GM18498 (cell line): ENCODE results near the gene NRG2.

ENCODE experiments used
- ATAC-seq: cut with Tn5 transposase; IDR thresholded peaks from one replicate; pipeline ENCODE4 v1.9.1; 2021; ENCODE audit warnings: mild to moderate bottlenecking, moderate library complexity; ENCODE audit not compliant: unreplicated experiment

NRG2 gene

DNA sequence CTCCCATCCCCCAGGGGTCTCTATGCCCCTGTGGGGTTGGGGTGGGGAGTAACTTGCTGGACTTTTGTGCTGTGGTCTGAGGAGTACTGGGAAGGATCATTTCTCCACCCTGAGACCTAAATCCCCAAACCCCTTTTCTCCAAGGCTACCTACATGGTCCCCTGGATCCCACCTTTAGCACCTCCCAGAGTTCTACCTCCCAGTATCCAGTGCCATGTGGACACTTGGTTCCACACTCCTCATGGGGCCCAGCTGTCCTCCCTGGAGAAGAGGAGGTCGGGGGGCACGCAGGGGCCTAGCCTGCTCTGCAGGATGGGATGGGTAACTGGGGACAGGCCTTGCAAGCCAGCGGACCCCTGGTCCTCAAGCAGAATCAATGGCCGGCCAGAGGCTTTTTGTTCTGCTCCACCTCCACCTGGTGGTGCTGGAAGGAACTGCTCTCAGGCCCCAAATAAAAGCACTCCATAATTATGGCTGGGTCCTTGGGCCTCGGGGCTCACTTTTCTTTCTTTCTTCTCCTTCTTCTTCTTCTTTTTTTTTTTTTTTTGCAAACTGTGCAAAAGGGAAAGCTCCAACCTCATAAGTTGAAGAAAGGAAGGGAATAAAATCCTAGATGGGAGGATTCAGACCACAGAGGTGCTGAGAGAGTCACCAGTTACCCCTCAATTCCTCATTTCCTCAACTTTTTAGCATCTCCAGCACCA, 179.1 kb downstream of the NRG2 start:
- peak; percentile 62 for ATAC-seq

DNA sequence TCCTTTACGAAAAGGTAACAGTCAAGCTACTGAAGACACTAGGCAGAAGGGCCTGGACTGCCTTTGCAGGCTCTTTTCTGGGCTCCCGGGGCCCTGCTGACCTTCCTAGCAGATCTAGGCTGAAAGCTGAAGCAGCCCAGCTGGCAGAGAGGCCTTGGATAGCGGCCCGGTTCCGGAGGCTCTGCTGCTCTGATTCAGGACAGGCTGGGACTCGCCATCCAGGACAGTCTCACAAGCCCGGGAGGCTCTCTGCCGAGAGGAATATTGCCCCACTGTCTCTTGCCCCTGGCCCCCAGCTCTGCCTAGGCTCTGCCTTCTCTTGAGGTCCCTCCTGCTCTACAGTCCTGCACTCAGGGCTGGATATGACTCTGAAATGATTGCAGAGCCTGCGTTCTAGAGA, 179.7 kb downstream of the NRG2 start:
- ATAC-seq = no peak

DNA sequence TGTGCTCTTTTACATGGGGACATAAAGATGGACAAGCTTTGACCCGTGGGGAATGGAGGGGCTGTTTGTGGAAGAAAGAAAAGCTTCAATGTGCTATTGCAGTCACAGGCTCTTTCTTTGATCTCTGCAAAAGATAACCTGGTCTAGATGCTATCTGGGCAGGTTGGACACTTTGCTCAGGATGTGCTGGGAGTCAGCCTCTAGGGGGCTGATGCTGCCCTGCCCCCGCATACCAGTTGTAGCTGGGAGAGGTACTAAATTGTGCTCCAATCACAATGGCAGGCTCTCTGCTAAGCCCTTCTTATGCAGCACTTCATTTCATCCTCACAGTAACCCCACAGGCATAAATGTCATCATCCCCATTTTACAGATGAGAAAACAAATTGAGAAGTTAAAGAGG, 180.3 kb downstream of the NRG2 start:
- ATAC-seq = no peak

DNA sequence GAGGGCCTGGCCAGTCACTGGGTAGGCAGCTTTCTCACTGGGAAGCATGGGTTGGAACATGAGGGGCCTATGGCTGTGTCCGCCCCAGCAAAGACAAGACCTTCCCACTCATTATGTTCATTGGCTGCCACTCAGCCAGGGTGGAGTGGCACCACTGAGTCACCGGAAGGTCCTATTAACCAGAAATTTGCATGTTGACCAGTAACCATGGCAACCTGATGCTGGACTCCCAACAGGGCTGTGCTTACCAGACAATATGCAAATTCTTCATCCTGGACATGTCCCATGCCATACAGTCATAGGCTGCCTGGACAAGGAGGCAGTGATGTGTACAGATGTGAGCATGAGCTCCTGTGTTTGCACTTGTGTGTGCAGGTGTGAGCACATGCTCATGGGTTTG, 180.8 kb downstream of the NRG2 start:
- peak; percentile 53 for ATAC-seq

DNA sequence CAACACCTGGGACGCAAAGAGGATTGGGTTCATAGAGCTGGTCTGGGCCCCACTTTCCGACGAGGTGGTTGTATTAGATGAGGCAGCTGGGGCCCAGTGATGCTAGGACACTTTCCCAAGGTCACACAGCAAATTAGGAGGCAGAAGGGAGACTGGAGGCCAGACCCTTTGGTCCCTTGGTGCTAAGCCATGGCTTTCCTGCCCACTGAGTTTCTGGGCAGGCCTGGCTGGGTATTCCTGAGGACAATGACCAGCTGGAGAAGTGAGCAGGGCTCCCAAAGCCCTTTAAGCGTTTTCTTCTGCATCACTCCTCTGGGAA, 181.3 kb downstream of the NRG2 start:
- no peak for ATAC-seq

DNA sequence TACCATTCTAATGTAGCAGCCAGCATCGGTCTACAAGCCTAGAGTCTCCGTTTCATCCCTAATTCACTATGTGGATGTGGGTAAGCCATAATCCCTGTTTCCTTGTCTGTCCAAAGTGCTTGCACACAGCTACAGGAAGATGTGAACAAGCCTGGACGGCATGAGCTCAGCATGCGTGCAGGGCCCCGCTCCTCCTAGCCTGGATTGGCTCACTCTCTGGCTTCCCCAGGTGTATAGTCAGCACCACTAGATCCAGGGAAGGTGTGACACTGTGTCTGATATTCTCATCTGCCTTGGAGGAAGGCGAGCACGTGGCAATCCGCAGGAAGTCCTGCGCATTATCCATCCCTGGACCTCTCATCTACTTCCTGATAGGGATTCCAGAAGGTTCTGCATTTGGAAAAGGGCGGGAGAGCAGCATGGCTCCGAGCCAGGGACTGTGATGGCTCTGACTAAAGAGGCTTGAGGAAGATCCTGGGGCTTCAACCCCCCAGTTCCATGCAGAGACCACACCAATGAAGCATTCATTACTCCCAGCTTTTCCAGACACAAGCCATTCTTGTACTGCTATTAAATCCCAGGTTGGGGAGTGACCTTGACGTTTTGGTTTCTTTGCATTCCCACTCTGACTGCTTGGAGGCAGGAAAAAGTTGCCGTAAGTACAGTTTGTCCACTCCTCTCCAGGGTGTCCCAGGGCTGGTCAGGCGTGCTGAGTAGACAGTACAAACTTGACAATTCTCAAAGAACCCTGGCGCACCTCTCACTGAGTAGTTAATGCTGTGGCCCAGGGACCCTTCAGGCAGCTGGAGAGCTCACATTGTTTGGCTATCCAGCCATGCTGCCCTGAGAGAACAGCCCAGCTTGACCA, 181.8 kb downstream of the NRG2 start:
- no peak for ATAC-seq

DNA sequence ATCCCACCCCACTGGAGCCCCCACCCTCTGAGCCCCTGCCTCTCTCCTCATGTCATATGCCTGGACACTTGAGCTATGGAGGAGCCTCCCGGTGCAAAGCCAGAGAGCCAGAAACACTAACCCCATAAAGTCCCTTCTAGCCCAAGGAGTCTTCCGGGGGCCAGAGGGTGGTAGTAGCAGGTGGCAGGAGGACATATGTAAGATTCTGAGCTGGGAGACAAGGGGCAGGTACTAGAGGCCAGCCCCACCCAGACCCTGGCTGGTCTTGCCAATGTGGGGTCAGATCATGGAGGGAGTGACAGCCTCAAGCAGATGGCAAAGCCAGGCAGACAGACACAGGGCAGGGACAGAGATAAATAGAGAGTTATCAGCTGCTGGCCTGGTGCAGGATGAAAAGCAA, 184.1 kb downstream of the NRG2 start:
- ATAC-seq = no peak

DNA sequence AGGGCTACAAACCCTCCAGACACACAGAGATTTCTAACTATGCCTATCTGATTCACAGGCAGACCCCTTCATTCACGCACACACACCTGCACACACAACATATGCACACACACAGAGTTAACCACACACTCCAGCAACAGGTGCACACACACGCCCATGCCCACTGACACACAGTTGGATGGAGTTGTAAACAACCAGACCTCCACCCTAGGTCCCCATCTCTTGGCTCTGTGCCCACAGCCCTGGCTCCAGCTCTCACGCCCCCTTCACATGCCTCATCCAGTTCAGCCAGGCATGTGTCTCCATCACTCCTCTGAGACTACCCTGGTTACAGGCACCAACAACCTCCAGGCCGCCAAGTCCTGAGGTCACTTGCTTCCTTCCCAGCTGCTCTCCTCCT, 186.4 kb downstream of the NRG2 start:
- ATAC-seq = no peak

DNA sequence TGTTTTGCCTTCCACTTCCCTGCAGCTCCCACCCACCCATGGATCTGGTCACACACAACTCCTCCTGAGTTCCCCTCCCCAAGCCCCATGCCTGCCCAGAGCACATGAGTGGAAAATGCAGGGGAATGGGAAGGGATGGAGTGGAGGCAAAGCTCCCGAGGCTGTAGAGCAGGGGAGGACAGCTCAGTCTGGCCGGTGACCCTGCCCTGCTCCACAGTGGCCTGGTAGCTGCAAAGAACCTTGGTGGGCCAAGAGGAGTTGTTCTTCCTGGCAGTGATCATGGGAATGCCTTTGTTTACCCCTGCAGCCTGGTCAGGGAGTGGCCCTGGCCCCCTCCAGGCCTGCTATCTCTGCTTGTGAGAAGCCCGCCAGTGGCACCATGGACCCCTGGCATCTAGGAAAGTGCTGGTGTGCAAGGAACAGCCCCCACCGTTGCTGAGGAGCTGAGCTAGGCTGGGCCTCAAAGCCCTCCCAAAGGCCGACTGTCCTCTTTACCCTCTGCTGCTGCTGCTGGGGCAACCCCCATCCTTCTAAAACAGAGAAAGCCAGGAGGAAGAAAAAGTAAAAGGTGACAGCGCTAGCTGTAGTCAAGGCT, 187.1 kb downstream of the NRG2 start:
- ATAC-seq = no peak

DNA sequence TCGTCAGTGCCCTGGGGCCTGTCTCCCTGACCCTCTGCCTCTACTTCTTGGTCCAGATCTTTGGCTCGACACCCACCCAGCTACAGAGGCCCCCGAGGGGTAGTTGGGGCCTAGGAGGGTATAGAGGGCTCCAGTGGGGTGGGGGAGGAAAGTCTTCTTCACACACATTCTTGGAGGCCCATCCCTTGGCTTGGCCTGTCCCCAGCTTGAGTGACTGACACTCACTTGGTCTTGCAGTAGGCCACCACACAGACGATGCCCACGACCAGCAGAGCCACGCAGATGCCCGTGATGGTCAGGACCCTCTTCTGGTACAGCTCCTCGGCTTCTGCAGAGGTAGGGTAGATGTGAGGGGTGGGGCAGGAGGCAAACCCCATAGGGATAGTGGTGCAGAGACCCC, 187.6 kb downstream of the NRG2 start:
- ATAC-seq = no peak

DNA sequence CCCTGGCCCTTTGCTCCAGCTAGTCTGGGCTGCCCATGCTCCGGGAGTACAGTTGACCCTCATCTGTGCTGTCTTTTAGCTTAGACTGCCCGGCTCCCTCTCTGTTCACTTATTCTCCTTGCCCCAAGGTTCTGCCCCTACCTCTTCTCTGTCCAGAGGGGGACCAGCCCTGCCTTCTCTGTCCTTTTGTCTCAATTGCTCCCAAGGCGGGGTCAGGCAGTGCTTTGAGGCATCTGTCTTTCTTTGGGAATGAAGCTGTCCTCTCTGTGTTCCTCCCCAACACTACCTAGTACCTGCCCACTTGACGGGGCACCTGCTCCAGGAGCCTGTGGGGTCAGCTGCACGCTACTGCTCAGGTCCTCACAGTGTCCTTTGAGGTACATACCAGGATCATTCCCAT, 188.1 kb downstream of the NRG2 start:
- ATAC-seq = no peak

DNA sequence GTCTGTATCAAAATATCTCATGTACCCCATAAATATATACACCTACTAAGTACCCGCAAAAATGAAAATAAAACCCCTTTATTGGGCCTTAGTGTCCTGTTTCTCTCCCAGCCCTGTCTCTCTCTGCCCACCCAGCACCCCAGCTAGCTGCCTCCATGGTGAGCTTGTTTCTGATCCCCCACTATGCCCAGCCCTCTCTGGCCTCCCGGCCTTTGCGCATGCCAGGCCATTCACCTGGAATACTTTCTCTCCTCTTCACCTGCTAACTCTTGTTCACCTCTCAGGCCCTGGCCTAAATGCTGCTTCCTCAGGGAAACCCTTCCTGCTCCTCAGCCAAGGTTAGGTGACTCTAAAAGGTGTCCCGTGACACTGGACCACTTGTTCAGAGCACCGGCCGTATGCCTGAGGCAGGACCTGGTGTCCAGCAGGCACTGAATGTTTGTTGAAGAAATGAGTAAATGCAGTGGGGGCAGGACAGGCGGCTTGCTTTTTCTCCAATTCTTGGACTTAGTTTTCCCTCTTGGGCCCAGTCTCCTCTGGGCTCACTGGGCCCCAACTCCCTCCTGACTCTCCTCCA, 189.0 kb downstream of the NRG2 start:
- no peak for ATAC-seq

DNA sequence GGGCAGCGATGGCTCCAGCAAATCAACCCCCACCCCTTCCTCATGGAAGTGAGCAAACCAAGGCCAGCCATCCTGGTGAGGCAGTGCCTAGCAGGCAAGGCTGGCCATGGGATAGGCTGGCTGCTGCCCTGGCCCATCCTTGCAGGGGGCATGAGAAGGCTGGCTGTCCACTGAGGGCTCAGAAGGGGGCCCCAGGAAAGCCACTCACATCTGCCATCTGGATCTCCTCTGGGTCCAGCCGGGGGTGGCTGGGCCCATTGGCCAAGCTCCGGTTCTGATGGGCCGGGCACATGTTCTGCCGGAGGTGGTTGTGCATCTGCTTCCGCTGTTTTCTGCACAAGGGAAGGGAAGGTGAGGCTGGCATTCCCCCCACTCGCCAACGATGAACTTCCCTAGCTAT, 190.4 kb downstream of the NRG2 start:
- ATAC-seq = no peak

DNA sequence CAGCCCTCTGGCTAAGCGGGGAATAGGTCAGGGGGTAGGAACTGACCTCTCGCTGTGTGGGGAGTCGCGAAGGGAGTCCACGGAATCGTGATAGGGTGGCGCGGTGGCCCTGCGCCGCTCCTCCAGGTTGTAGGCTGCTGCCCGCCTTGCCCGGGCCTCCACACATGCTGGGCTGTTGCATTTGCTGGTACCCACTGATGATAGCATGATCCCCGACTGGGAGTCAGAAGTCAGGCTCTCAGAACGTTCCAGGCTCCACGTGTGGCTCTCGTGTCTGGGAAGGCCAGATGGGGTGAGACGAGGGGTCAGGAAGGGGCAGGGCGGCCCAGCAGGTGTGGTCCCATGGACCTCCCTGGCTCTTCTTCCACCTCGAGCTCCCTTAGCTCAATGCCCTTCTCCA, 191.5 kb downstream of the NRG2 start:
- ATAC-seq = no peak

DNA sequence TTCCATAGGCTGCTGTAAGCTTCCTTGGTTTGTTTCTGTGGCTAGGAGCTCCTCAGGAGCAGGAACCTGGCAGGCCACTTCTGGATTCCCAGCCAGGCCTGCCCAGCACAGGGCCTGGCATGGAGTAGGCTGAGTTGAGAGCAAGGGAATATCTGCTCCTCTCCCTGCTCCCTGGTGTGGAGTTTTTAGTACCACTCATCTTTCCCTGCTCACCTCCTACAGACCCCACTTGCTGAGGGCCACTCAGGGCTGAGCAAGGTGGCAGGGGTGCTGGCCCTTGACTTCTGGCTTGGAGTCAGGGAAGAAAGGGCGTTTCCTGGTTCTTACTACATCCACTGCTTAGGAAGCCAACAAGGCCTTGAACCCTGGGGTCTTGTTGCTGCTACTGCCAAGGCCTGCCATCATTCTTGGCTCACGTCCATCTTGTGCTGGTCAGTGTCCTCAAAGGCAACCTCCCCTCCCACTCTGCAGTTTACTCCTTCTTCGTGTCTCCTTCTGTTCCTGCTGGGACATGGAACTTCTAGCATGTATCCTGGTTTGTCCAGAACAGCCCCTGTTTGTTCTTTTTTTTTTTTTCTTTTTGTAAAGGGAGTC, 192.6 kb downstream of the NRG2 start:
- no peak for ATAC-seq

DNA sequence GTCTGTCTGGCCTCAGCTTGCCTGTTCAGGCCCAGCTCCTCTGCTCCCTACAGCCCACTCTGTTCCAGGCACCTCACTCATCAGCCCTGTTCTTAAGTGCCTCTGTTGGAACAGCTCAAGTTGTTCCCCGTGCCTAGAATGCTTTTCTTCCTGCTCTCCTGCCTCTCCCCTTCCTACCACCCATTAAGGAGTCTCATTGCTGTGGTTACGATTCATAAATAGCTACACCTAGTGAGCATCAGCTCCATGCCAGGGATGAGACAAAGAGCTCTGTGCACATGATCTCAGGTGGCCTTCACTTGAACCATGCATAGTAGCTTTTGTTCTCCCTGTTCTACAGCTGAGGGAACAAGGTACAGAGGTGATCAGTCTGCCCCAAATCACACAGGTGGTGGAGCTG, 193.2 kb downstream of the NRG2 start:
- no peak for ATAC-seq

DNA sequence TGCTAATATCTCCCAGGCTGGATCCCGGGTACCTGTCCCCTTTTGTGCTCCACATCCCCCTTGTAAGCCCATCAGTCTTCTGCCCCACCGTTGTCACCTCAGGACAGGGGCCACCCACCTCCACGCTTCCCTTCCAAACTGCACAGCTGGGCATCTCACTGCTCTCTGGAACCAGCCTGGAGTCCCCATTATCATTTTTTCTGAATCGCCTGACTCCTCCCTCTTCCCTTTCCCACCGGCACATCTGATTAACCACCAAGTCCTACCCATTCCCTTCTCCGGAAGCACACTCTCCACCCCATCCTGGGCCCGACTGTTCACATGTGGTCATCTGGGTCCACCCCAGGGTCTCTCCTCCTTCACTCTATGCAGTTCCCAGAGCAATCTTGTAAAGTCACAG, 193.6 kb downstream of the NRG2 start:
- no peak for ATAC-seq

DNA sequence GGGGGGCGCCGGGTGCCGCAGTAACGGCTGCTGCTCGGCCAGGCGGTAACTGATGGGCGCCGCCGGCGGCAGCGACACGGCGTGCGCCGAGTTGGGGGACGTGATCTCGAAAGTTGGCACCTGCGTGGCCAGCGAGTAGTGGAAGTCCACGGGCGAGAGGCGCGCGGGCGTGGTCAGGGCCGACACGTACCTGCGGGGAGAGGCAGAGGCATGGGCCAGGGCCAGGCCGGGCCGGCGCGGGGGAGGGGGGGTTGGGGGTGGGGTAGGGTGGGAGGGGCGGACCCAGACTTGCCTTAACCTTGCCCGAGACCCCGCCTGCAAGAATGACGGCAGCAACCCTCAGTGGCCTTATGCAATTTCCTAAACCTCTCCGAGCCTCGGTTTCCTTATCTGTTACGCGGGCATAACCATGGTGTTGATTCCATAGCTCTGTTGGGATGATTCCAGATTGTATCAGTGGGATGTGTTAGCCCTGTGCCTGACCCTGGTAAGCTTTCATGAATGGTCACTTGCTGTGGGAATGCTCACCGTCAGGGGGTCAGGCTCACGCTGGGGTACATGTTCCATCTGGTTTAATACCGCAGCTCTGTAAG, 194.5 kb downstream of the NRG2 start:
- ATAC-seq = peak; percentile 30

DNA sequence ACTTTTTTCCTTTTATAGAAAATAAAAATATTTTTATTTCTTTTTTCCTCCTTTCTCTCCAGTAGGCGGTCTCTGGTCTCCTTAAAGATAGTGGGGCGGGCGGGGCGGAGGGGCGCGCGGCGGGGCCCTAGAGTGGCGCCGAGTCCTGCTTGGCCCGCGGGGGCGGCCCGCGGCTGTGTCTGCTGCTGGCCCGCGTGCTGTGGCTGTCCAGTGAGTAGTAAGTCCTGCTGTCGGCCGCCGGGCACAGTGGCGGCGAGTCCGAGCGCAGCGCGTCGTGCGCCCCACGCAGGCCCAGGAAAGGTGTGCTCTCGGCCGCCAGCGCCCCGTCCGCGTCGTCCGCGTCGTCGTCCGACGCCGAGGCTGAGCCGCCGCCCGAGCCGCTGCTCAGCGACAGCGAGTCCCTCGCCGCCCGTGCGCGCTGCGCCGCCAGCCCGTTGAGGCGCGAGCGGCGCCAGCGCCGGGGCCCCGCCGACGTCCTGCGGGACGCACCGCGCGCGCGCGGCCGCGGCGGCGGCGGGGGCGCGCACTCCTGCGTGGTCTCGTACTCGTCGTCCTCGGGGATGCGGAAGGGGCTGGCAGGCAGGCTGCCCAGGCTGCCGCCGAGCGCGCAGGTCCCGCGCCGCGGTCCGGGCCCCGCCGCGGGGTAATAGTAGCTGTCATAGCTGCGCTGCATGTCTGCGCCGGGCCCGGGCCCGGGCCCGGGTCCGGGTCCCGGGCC, 195.2 kb downstream of the NRG2 start:
- ATAC-seq = peak; percentile 77

DNA sequence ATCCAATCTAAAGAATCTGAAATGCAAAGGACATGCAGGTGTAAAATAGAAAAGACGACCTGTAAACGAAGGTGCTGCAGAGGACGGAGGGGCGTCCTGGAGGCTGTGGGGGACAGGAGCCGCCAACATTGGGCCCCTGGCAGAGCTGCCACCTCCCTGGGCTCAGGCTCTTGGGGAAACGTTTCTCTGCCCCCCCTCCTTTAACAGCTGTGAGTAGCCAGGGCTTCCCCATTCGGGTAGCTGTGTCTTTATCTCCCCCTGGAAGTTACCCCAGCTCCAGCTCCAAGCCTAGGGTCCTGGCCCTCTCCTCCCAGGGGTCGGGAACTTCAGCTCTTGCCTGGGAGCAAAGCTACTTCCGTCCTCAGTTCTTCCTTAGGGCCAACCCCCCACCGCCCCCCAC, 196.0 kb downstream of the NRG2 start:
- no peak for ATAC-seq
